Measurements from ENCODE around the gene SLIT3.

DNA sequence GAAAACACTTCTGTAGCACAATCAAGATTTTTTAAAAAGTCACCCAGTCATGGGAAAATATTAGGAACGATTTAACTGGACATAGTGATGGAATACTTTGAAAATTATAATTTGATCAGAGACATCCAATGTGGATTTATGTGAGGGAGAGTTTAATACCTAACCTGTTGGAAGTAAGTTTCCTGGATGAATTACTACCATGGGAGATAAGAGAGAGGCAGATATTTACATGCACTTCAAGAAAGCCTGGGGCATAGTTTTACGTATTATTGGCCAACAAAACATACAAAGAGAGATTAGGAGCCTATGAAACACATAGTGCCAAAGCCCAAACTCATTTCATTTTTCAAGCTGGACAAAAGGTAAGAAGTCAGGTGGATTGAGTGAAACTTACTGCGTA, 336.8 kb downstream of the SLIT3 start:
- TF ChIP-seq, protein P1, sequence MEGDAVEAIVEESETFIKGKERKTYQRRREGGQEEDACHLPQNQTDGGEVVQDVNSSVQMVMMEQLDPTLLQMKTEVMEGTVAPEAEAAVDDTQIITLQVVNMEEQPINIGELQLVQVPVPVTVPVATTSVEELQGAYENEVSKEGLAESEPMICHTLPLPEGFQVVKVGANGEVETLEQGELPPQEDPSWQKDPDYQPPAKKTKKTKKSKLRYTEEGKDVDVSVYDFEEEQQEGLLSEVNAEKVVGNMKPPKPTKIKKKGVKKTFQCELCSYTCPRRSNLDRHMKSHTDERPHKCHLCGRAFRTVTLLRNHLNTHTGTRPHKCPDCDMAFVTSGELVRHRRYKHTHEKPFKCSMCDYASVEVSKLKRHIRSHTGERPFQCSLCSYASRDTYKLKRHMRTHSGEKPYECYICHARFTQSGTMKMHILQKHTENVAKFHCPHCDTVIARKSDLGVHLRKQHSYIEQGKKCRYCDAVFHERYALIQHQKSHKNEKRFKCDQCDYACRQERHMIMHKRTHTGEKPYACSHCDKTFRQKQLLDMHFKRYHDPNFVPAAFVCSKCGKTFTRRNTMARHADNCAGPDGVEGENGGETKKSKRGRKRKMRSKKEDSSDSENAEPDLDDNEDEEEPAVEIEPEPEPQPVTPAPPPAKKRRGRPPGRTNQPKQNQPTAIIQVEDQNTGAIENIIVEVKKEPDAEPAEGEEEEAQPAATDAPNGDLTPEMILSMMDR (conservative IDR thresholded peaks at IDR 0.05; ENCODE audit: low read length): no peak
- TF ChIP-seq EZH2phosphoT487 (IDR thresholded peaks at IDR 0.05; ENCODE audit: borderline replicate concordance): no peak

Data from Loucy (cell line).